ENCODE results near the gene LCE3B. TPM values are rescaled to one million over a fixed set of nuclear protein-coding genes. Genes with fewer than 3 reads are reported as not detected.
A peak's percentile ranks its signal among the peaks of the same experiment; 100 is the strongest.

Gene LCE3B
- total and polyA plus RNA-seq, 9 of the 15 experiments (the other 6 are each of a cell fraction or from before 2014, with no cell fraction given): not detected

GRCh38 chr1:152623203-152623844 lies 9.7 kb downstream of the LCE3B start:
- CTCF ChIA-PET (ENCODE audit: low intra/inter-chr PET ratio): no interaction called here
- in situ Hi-C loops (cut with MboI): no loop called here
- intact Hi-C loops (cut with micrococcal nuclease): no loop called here

More at GRCh38 chr1:152623203-152623844, 9.7 kb downstream of the LCE3B start:
- H3K9me1 ChIP-seq (ENCODE audit: control insufficient read depth, insufficient read depth, low read length): no peaks in the 10 kb centered on the region
- H3K4me2 ChIP-seq (ENCODE audit: insufficient read depth, low read length): no peak overlapping the region
- H3K36me3 ChIP-seq (ENCODE audit: control insufficient read depth, insufficient read depth, low read length): no peaks in the 10 kb centered on the region
- H3K4me3 ChIP-seq: no peak overlapping the region
- H2AFZ ChIP-seq (ENCODE audit: low read depth, low read length): no peak overlapping the region
- TF ChIP-seq HNRNPLL (IDR thresholded peaks at IDR 0.05; ENCODE audit: low read depth, low read length, poor library complexity, severe bottlenecking) (no peak), CTCF (IDR thresholded peaks at IDR 0.05 in 2 of 3, conservative IDR thresholded peaks at IDR 0.05 in 1 of 3; ENCODE audit: insufficient read depth in 2 of 3, low read depth in 1 of 3, low read length in 3 of 3) (peak; percentile 44 to 61 (median 59)), YBX1 (IDR thresholded peaks at IDR 0.05) (no peak), KDM2B (CRISPR knock-in tag; IDR thresholded peaks at IDR 0.05) (no peak), NRF1 (conservative IDR thresholded peaks at IDR 0.05 in 1 of 2, IDR thresholded peaks at IDR 0.05 in 1 of 2) (peak; percentile 58 to 70), CTCFL (IDR thresholded peaks at IDR 0.05; ENCODE audit: borderline replicate concordance, insufficient read depth, low read depth, low read length, poor library complexity, severe bottlenecking) (peak; percentile 19)
- no peak overlapping the region for H3K27ac ChIP-seq (ENCODE audit: extremely low read depth, low read depth, low read length)
- DNase-seq (ENCODE audit: extremely low read depth in 1 of 4, low spot score in 3 of 4): peak; percentile 30 to 58 (median 44)
- no peak overlapping the region for H3K9ac ChIP-seq (ENCODE audit: insufficient read depth in 1 of 2, low read depth in 2 of 2, low read length in 2 of 2)
- ATAC-seq: peak; percentile 98
- no peak for FAIRE-seq
- H3K79me2 ChIP-seq (ENCODE audit: control insufficient read depth, insufficient read depth, low read length): no peaks in the 10 kb centered on the region
- under 1% methylated on average over 27 of the region's 29 CpGs for WGBS (ENCODE audit: insufficient coverage, low coverage, missing lambda C conversion rate)
- no peaks in the 10 kb centered on the region for H3K27me3 ChIP-seq (ENCODE audit: control insufficient read depth in 2 of 2, insufficient read depth in 2 of 2, low read length in 2 of 2)
- BruUV-seq (replicated peaks): no TSS peak
- no peaks in the 10 kb centered on the region for H3K9me3 ChIP-seq (replicated peaks; ENCODE audit: control insufficient read depth, insufficient read depth, low read depth, low read length)
- POLR2A ChIA-PET: interaction anchor here (0.6 to 1.3 kb wide), 3 partner anchors 30 to 348 kb away, joined by 3 to 5 read pairs (median 5); no protein-coding TSS in a partner anchor
- H3K4me1 ChIP-seq (replicated peaks in 1 of 2; ENCODE audit: control insufficient read depth in 2 of 2, insufficient read depth in 2 of 2, low read length in 2 of 2): peaks cover 0 to 9% of the 10 kb centered on the region in 2 experiments; a peak in 2 of 5 replicates
- H4K20me1 ChIP-seq (replicated peaks; ENCODE audit: control insufficient read depth, insufficient read depth, low read length): 0 out of 2 replicates have a peak, but pooled peaks cover 6% of the 10 kb centered on the region
